SK-N-SH treated with all-trans-retinoic acid at 6 μM for 48 hours (cell line): ENCODE results near the gene DCLK2.

Experiments used
- ATAC-seq: fragments of 200-7000 bp; cut with Tn5 transposase; 3 replicates; pipeline ENCODE4 v1.9.1; 2020; ENCODE audit warnings: mild to moderate bottlenecking, moderate library complexity
- BACH2 ChIP-seq: fragments of 250-450 bp; sonication (Bioruptor Pico); IDR thresholded peaks from 2 replicates; pipeline ENCODE4 v1.9.0; 2021; ENCODE audit warnings: mild to moderate bottlenecking, borderline replicate concordance
- CSDC2 ChIP-seq: fragments of 250-450 bp; sonication (Bioruptor Pico); IDR thresholded peaks from 2 replicates; pipeline ENCODE4 v1.5.0; 2020; ENCODE audit warnings: mild to moderate bottlenecking, moderate library complexity
- ESRRG ChIP-seq: fragments of 250-450 bp; sonication (Bioruptor Pico); IDR thresholded peaks from 2 replicates; pipeline ENCODE4 v1.6.1; 2021; ENCODE audit warnings: mild to moderate bottlenecking
- GLIS3 ChIP-seq: fragments of 250-450 bp; sonication (Bioruptor Pico); IDR thresholded peaks from 2 replicates; pipeline ENCODE4 v1.5.0; 2020; ENCODE audit warnings: mild to moderate bottlenecking, moderate library complexity
- ISL1 ChIP-seq: fragments of 250-450 bp; sonication (Bioruptor Pico); IDR thresholded peaks from 2 replicates; pipeline ENCODE4 v2.1.2; 2022; ENCODE audit warnings: mild to moderate bottlenecking, moderate library complexity
- OSR1 ChIP-seq: fragments of 250-450 bp; sonication (Bioruptor Pico); IDR thresholded peaks from 2 replicates; pipeline ENCODE4 v1.8.0; 2022; ENCODE audit warnings: moderate library complexity, mild to moderate bottlenecking, inconsistent platforms
- PPARA ChIP-seq: fragments of 250-450 bp; sonication (Bioruptor Pico); IDR thresholded peaks from 2 replicates; pipeline ENCODE4 v1.5.0; 2020; ENCODE audit warnings: mild to moderate bottlenecking, borderline replicate concordance
- RARB ChIP-seq: fragments of 250-450 bp; sonication (Bioruptor Pico); IDR thresholded peaks from 2 replicates; pipeline ENCODE4 v1.8.0; 2021; ENCODE audit warnings: mild to moderate bottlenecking, moderate library complexity
- SNAI2 ChIP-seq: fragments of 250-450 bp; sonication (Bioruptor Pico); IDR thresholded peaks from 2 replicates; pipeline ENCODE4 v1.5.0; 2020; ENCODE audit warnings: mild to moderate bottlenecking, moderate library complexity
- TCF4 ChIP-seq: fragments of 250-450 bp; sonication (Bioruptor Pico); IDR thresholded peaks from 2 replicates; pipeline ENCODE4 v1.8.0; 2021; ENCODE audit warnings: mild to moderate bottlenecking, moderate library complexity, borderline replicate concordance
- TOX ChIP-seq: fragments of 250-450 bp; sonication (Bioruptor Pico); IDR thresholded peaks from 2 replicates; pipeline ENCODE4 v1.8.0; 2021; ENCODE audit warnings: mild to moderate bottlenecking, moderate library complexity, borderline replicate concordance
- ZC3H10 ChIP-seq: fragments of 250-450 bp; sonication (Bioruptor Pico); IDR thresholded peaks from 2 replicates; pipeline ENCODE4 v1.5.1; 2021; ENCODE audit warnings: mild to moderate bottlenecking, moderate library complexity
- ZFP3 ChIP-seq: fragments of 250-450 bp; sonication (Bioruptor Pico); IDR thresholded peaks from 2 replicates; pipeline ENCODE4 v1.5.0; 2020; ENCODE audit warnings: mild to moderate bottlenecking, moderate library complexity
- ZFP30 ChIP-seq: fragments of 450-650 bp; formaldehyde crosslinking; IDR thresholded peaks from 2 replicates; pipeline ENCODE4 v1.5.0; 2022; ENCODE audit warnings: mild to moderate bottlenecking, moderate library complexity
- ZNF565 ChIP-seq: fragments of 450-650 bp; formaldehyde crosslinking; conservative IDR thresholded peaks from 2 replicates; pipeline ENCODE4 v1.5.0; 2020; ENCODE audit warnings: low read depth, mild to moderate bottlenecking, moderate library complexity
- ZNF70 ChIP-seq: fragments of 450-650 bp; formaldehyde crosslinking; IDR thresholded peaks from 2 replicates; pipeline ENCODE4 v1.5.0; 2020; ENCODE audit warnings: mild to moderate bottlenecking, moderate library complexity
- ZNF8 ChIP-seq: fragments of 450-650 bp; formaldehyde crosslinking; IDR thresholded peaks from 2 replicates; pipeline ENCODE4 v1.5.0; 2020; ENCODE audit warnings: mild to moderate bottlenecking, moderate library complexity
- TF ChIP-seq, protein P1 (sequence below): fragments of 250-450 bp; sonication (Bioruptor Pico); IDR thresholded peaks from 2 replicates; pipeline ENCODE4 v1.5.1; 2020; ENCODE audit warnings: low read depth, mild to moderate bottlenecking, moderate library complexity
- TF ChIP-seq, protein P2 (sequence below): fragments of 250-450 bp; sonication (Bioruptor Pico); IDR thresholded peaks from 2 replicates; pipeline ENCODE4 v1.5.0; 2020; ENCODE audit warnings: mild to moderate bottlenecking, moderate library complexity
- TF ChIP-seq, protein P3 (sequence below): fragments of 250-450 bp; sonication (Bioruptor Pico); IDR thresholded peaks from 2 replicates; pipeline ENCODE4 v1.5.1; 2021; ENCODE audit warnings: mild to moderate bottlenecking, moderate library complexity
- TF ChIP-seq, protein P4 (sequence below): fragments of 250-450 bp; sonication (Bioruptor Pico); IDR thresholded peaks from 2 replicates; pipeline ENCODE4 v1.8.0; 2020; ENCODE audit warnings: mild to moderate bottlenecking, moderate library complexity, borderline replicate concordance
- TF ChIP-seq, protein P5 (sequence below): fragments of 250-450 bp; sonication (Bioruptor Pico); IDR thresholded peaks from 2 replicates; pipeline ENCODE4 v1.8.0; 2021; ENCODE audit warnings: low read depth, mild to moderate bottlenecking, moderate library complexity, borderline replicate concordance

The DCLK2 gene

DNA sequence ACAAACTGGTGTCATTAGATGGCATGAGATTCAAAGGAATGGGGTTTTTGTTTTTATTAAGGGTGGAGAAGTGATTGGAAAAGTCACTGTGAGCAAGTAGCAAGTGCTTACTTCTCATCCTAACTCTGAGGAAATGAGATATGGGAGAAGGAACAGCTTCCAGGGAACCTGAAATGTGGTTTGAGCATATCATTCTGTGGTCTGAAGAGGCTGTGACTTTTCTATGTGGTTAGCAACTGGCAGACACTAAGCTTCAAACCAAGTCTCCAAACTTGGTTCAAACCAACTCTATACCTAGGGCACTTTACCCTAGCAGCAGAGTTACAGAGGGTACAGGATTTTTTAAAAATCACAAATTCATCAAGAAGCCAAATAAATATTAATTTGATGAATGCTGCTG, 58.2 kb downstream of the DCLK2 start:
- no peak for ATAC-seq
- no peak for TF ChIP-seq ESRRG (CRISPR knock-in tag)
- TF ChIP-seq ZNF565 (CRISPR knock-in tag) = no peak
- no peak for TF ChIP-seq ZNF8 (CRISPR knock-in tag)
- no peak for TF ChIP-seq ZFP30
- TF ChIP-seq BACH2 (CRISPR knock-in tag) = no peak
- no peak for TF ChIP-seq CSDC2 (CRISPR knock-in tag)
- TF ChIP-seq, protein P1, sequence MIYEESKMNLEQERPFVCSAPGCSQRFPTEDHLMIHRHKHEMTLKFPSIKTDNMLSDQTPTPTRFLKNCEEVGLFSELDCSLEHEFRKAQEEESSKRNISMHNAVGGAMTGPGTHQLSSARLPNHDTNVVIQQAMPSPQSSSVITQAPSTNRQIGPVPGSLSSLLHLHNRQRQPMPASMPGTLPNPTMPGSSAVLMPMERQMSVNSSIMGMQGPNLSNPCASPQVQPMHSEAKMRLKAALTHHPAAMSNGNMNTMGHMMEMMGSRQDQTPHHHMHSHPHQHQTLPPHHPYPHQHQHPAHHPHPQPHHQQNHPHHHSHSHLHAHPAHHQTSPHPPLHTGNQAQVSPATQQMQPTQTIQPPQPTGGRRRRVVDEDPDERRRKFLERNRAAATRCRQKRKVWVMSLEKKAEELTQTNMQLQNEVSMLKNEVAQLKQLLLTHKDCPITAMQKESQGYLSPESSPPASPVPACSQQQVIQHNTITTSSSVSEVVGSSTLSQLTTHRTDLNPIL = no peak
- TF ChIP-seq GLIS3 = no peak
- no peak for TF ChIP-seq RARB
- TF ChIP-seq ZFP3 (CRISPR knock-in tag) = no peak
- no peak for TF ChIP-seq TOX (CRISPR knock-in tag)
- TF ChIP-seq, protein P2, sequence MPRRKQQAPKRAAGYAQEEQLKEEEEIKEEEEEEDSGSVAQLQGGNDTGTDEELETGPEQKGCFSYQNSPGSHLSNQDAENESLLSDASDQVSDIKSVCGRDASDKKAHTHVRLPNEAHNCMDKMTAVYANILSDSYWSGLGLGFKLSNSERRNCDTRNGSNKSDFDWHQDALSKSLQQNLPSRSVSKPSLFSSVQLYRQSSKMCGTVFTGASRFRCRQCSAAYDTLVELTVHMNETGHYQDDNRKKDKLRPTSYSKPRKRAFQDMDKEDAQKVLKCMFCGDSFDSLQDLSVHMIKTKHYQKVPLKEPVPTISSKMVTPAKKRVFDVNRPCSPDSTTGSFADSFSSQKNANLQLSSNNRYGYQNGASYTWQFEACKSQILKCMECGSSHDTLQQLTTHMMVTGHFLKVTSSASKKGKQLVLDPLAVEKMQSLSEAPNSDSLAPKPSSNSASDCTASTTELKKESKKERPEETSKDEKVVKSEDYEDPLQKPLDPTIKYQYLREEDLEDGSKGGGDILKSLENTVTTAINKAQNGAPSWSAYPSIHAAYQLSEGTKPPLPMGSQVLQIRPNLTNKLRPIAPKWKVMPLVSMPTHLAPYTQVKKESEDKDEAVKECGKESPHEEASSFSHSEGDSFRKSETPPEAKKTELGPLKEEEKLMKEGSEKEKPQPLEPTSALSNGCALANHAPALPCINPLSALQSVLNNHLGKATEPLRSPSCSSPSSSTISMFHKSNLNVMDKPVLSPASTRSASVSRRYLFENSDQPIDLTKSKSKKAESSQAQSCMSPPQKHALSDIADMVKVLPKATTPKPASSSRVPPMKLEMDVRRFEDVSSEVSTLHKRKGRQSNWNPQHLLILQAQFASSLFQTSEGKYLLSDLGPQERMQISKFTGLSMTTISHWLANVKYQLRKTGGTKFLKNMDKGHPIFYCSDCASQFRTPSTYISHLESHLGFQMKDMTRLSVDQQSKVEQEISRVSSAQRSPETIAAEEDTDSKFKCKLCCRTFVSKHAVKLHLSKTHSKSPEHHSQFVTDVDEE (CRISPR knock-in tag) = no peak
- no peak for TF ChIP-seq TCF4 (CRISPR knock-in tag)
- TF ChIP-seq PPARA (CRISPR knock-in tag) = no peak
- no peak for TF ChIP-seq SNAI2 (CRISPR knock-in tag)
- no peak for TF ChIP-seq ZNF70 (CRISPR knock-in tag)
- TF ChIP-seq, protein P3, sequence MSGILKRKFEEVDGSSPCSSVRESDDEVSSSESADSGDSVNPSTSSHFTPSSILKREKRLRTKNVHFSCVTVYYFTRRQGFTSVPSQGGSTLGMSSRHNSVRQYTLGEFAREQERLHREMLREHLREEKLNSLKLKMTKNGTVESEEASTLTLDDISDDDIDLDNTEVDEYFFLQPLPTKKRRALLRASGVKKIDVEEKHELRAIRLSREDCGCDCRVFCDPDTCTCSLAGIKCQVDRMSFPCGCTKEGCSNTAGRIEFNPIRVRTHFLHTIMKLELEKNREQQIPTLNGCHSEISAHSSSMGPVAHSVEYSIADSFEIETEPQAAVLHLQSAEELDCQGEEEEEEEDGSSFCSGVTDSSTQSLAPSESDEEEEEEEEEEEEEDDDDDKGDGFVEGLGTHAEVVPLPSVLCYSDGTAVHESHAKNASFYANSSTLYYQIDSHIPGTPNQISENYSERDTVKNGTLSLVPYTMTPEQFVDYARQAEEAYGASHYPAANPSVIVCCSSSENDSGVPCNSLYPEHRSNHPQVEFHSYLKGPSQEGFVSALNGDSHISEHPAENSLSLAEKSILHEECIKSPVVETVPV (CRISPR knock-in tag) = no peak
- no peak for TF ChIP-seq ISL1 (CRISPR knock-in tag)
- TF ChIP-seq OSR1 = no peak
- TF ChIP-seq ZC3H10 (CRISPR knock-in tag) = no peak

DNA sequence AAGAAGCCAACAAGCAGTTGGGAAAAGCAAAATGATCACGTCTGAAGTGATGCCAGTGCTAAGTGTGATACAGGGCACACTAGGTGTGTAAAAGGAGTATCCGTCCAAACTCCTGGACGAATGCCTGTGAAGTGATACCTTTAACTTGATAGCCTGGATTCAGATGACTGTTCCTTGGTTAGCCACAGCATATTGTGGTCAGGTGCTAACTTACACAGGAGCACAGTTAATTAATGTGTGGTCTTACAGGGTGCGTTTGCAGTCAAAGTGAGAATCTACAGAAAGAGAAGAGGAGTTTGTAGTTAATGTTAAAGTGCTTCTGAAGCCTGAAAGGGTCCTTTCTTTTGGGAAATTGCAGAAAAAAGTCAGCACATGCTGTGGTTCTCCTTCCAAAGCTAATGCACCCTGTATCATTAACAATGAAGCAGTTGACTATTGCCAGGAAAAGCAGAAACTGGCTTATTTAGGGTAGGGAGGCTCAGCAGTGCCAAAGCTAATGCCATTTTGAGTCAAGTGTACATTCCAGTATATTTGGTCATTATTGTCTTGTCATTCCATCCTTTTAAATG, 61.1 kb downstream of the DCLK2 start:
- TF ChIP-seq, protein P3 (CRISPR knock-in tag) = no peak
- TF ChIP-seq, protein P4, sequence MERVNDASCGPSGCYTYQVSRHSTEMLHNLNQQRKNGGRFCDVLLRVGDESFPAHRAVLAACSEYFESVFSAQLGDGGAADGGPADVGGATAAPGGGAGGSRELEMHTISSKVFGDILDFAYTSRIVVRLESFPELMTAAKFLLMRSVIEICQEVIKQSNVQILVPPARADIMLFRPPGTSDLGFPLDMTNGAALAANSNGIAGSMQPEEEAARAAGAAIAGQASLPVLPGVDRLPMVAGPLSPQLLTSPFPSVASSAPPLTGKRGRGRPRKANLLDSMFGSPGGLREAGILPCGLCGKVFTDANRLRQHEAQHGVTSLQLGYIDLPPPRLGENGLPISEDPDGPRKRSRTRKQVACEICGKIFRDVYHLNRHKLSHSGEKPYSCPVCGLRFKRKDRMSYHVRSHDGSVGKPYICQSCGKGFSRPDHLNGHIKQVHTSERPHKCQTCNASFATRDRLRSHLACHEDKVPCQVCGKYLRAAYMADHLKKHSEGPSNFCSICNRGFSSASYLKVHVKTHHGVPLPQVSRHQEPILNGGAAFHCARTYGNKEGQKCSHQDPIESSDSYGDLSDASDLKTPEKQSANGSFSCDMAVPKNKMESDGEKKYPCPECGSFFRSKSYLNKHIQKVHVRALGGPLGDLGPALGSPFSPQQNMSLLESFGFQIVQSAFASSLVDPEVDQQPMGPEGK = no peak
- TF ChIP-seq BACH2 (CRISPR knock-in tag) (no peak), ZFP3 (CRISPR knock-in tag) (no peak), ZNF70 (CRISPR knock-in tag) (no peak), ZFP30 (no peak)
- TF ChIP-seq, protein P2 (CRISPR knock-in tag) = no peak
- TF ChIP-seq, protein P5, sequence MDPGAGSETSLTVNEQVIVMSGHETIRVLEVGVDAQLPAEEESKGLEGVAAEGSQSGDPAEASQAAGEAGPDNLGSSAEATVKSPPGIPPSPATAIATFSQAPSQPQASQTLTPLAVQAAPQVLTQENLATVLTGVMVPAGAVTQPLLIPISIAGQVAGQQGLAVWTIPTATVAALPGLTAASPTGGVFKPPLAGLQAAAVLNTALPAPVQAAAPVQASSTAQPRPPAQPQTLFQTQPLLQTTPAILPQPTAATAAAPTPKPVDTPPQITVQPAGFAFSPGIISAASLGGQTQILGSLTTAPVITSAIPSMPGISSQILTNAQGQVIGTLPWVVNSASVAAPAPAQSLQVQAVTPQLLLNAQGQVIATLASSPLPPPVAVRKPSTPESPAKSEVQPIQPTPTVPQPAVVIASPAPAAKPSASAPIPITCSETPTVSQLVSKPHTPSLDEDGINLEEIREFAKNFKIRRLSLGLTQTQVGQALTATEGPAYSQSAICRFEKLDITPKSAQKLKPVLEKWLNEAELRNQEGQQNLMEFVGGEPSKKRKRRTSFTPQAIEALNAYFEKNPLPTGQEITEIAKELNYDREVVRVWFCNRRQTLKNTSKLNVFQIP (CRISPR knock-in tag) = no peak
- no peak for ATAC-seq
